IMR-90 (cell line): ENCODE measurements around the gene RALA. TPM values are rescaled to one million over a fixed set of nuclear protein-coding genes. Genes with fewer than 3 reads are reported as not detected.

ENCODE experiments used
- ATAC-seq: fragments of 200-7000 bp; cut with Tn5 transposase; 2 replicates; pipeline ENCODE4 v1.9.1; 2020; ENCODE audit warnings: low read depth, mild to moderate bottlenecking, moderate library complexity
- BruUV-seq: library from RNA; stranded (reverse); fragments of 400-500 nt; replicated peaks from 2 replicates; lab custom pipeline; 2021; lab: Mats Ljungman, UMichigan
- CTCF ChIA-PET: fragments of 300-600 bp; formaldehyde crosslinking; extraction: SDS; loops from one replicate; lab custom pipeline; 2021; ENCODE audit warnings: antibody characterized with exemption; lab: Yijun Ruan, JAX
- POLR2A ChIA-PET: fragments of 300-600 bp; sonication (Branson Sonifier 250); formaldehyde crosslinking; loops from one replicate; lab custom pipeline; 2022; ENCODE audit warnings: antibody characterized with exemption; ENCODE audit not compliant: unreplicated experiment; lab: Charles Lee
- DNase-seq: peaks from one replicate; pipeline ENCODE4 v3.0.0; 2013
- H2AFZ ChIP-seq: replicated peaks from 2 replicates; pipeline ENCODE3; 2013; ENCODE audit warnings: low read length, mild to moderate bottlenecking; ENCODE audit not compliant: poor library complexity
- H2AK5ac ChIP-seq: 2 replicates; pipeline ENCODE4 v1.6.1; 2013; ENCODE audit warnings: low read depth, low read length, inconsistent platforms
- H2AK9ac ChIP-seq: replicated peaks from 2 replicates; pipeline ENCODE3; 2013; ENCODE audit warnings: mild to moderate bottlenecking, low read depth, low read length, moderate library complexity; ENCODE audit not compliant: poor library complexity
- H2BK120ac ChIP-seq: 2 replicates; pipeline ENCODE4 v1.6.1; 2013; ENCODE audit warnings: low read depth, low read length, inconsistent platforms
- H2BK15ac ChIP-seq: 3 replicates; pipeline ENCODE4 v1.6.1; 2013; ENCODE audit warnings: low read depth, low read length, inconsistent platforms
- H2BK20ac ChIP-seq: 2 replicates; pipeline ENCODE4 v1.6.1; 2013; ENCODE audit warnings: low read depth, mild to moderate bottlenecking, inconsistent platforms, low read length, moderate library complexity
- H2BK5ac ChIP-seq: 2 replicates; pipeline ENCODE4 v1.6.1; 2013; ENCODE audit warnings: mild to moderate bottlenecking, low read depth, low read length, inconsistent platforms; ENCODE audit not compliant: poor library complexity, severe bottlenecking
- H3K14ac ChIP-seq: replicated peaks from 2 replicates; pipeline ENCODE4 v1.6.1; 2013; ENCODE audit warnings: low read depth, low read length, inconsistent platforms
- H3K18ac ChIP-seq: 2 replicates; pipeline ENCODE4 v1.6.1; 2013; ENCODE audit warnings: low read depth, low read length, control low read depth
- H3K23ac ChIP-seq: 2 replicates; pipeline ENCODE4 v1.6.1; 2013; ENCODE audit warnings: low read depth, low read length, inconsistent platforms
- H3K27ac ChIP-seq: 2 replicates; pipeline ENCODE4 v1.5.1; 2013; ENCODE audit warnings: mild to moderate bottlenecking, control low read depth, low read length; ENCODE audit not compliant: insufficient read depth
- H3K27me3 ChIP-seq: 2 replicates; pipeline ENCODE4 v1.6.1; 2013; ENCODE audit warnings: low read length; ENCODE audit not compliant: control insufficient read depth, insufficient read depth
- H3K36me3 ChIP-seq: 2 replicates; pipeline ENCODE4 v1.6.1; 2013; ENCODE audit warnings: low read length, mixed read lengths; ENCODE audit not compliant: control insufficient read depth, insufficient read depth
- H3K4ac ChIP-seq: 2 replicates; pipeline ENCODE4 v1.6.1; 2013; ENCODE audit warnings: low read depth, low read length, inconsistent platforms
- H3K4me1 ChIP-seq: 2 replicates; pipeline ENCODE4 v1.6.1; 2013; ENCODE audit warnings: low read length, mixed read lengths; ENCODE audit not compliant: control insufficient read depth, insufficient read depth
- H3K4me2 ChIP-seq: 2 replicates; pipeline ENCODE4 v1.6.1; 2013; ENCODE audit warnings: low read depth, mild to moderate bottlenecking, control low read depth, low read length, moderate library complexity
- H3K4me3 ChIP-seq: 2 replicates; pipeline ENCODE4 v1.5.1; 2013; ENCODE audit warnings: low read depth, mild to moderate bottlenecking, control low read depth, low read length, moderate library complexity; ENCODE audit not compliant: insufficient read depth
- H3K56ac ChIP-seq: 2 replicates; pipeline ENCODE4 v1.6.1; 2013; ENCODE audit warnings: low read length, inconsistent platforms; ENCODE audit not compliant: insufficient read depth; ENCODE audit errors: extremely low read depth
- H3K79me1 ChIP-seq, 2 experiments: 2 replicates each; pipeline ENCODE4 v1.6.1; 2013; ENCODE audit warnings: low read length in 2 of 2, inconsistent platforms in 1 of 2, low read depth in 1 of 2
- H3K9ac ChIP-seq: 2 replicates; pipeline ENCODE4 v1.6.1; 2013; ENCODE audit warnings: low read depth, low read length, control low read depth
- H3K9me1 ChIP-seq: 2 replicates; pipeline ENCODE4 v1.6.1; 2013; ENCODE audit warnings: low read length, inconsistent platforms; ENCODE audit not compliant: insufficient read depth
- H3K9me3 ChIP-seq: 2 replicates; pipeline ENCODE4 v1.6.1; 2013; ENCODE audit warnings: low read length; ENCODE audit not compliant: control insufficient read depth, insufficient read depth
- H4K20me1 ChIP-seq: 2 replicates; pipeline ENCODE4 v1.6.1; 2013; ENCODE audit warnings: low read length, inconsistent platforms; ENCODE audit not compliant: insufficient read depth
- H4K5ac ChIP-seq: 2 replicates; pipeline ENCODE4 v1.6.1; 2013; ENCODE audit warnings: mild to moderate bottlenecking, low read depth, low read length, control low read depth
- H4K8ac ChIP-seq, 2 experiments: 2 replicates each; pipeline ENCODE4 v1.6.1; 2013; ENCODE audit warnings: low read depth in 2 of 2, low read length in 2 of 2, control low read depth in 1 of 2, inconsistent platforms in 1 of 2
- H4K91ac ChIP-seq: 2 replicates; pipeline ENCODE4 v1.6.1; 2013; ENCODE audit warnings: low read depth, low read length, inconsistent platforms; ENCODE audit not compliant: insufficient read depth
- BHLHE40 ChIP-seq: fragments of 150-350 bp; IDR thresholded peaks from 2 replicates; pipeline ENCODE4 v1.6.1; 2016; ENCODE audit warnings: mild to moderate bottlenecking, low read depth, low read length
- CHD1 ChIP-seq: IDR thresholded peaks from 2 replicates; pipeline ENCODE4 v1.6.1; 2012; ENCODE audit warnings: low read depth, low read length, improper control_type of control experiment
- FOS ChIP-seq: fragments of 150-350 bp; IDR thresholded peaks from 2 replicates; pipeline ENCODE4 v1.6.1; 2016; ENCODE audit warnings: low read depth, low read length
- MAZ ChIP-seq: IDR thresholded peaks from 2 replicates; pipeline ENCODE4 v1.6.1; 2012; ENCODE audit warnings: low read depth, mild to moderate bottlenecking, low read length, improper control_type of control experiment, moderate library complexity, borderline replicate concordance
- MXI1 ChIP-seq: IDR thresholded peaks from 2 replicates; pipeline ENCODE4 v1.6.1; 2012; ENCODE audit warnings: low read depth, mild to moderate bottlenecking, low read length, moderate library complexity, borderline replicate concordance
- NFE2L2 ChIP-seq: fragments of 150-350 bp; IDR thresholded peaks from 2 replicates; pipeline ENCODE4 v1.6.1; 2016; ENCODE audit warnings: low read depth, mild to moderate bottlenecking, low read length
- POLR2A ChIP-seq: IDR thresholded peaks from 2 replicates; pipeline ENCODE4 v1.6.1; 2012; ENCODE audit warnings: mild to moderate bottlenecking, low read depth, low read length
- RAD21 ChIP-seq: IDR thresholded peaks from 2 replicates; pipeline ENCODE4 v1.6.1; 2012; ENCODE audit warnings: low read length, improper control_type of control experiment
- SMC3 ChIP-seq: fragments of 150-350 bp; IDR thresholded peaks from 2 replicates; pipeline ENCODE4 v1.6.1; 2016; ENCODE audit warnings: low read depth, mild to moderate bottlenecking, antibody characterized with exemption, low read length, moderate library complexity
- WGBS, 2 experiments: methylation state at CpG; one replicate each; pipeline versions ENCODE4 v1.1.5 to v1.1.7; 2013; ENCODE audit warnings: missing lambda C conversion rate in 2 of 2; ENCODE audit not compliant: insufficient read length in 1 of 2; ENCODE audit errors: extremely low coverage in 2 of 2; 5-methylcytosine and 5-hydroxymethylcytosine counted together
- dilution Hi-C: fragments of 300-500 bp; cut with HindIII; formaldehyde crosslinking; loops from one replicate; pipeline ENCODE4 v1.14.3; 2018; ENCODE audit warnings: low sequenced_read_pairs; ENCODE audit not compliant: unreplicated experiment
- in situ Hi-C: fragments of 300-500 bp; cut with MboI; formaldehyde crosslinking; loops from 3 replicates; pipeline ENCODE4 v1.14.3; 2019; ENCODE audit warnings: low sequenced_read_pairs, inconsistent platforms, mixed read lengths
- intact Hi-C: fragments of 100-400 bp; cut with micrococcal nuclease; formaldehyde crosslinking; loops from 2 replicates; pipeline ENCODE4 v1.10.0; 2022
- polyA plus RNA-seq, 3 experiments: library from polyadenylated mRNA; depleted of rRNA; stranded (reverse); fragments of >200 nt; gene quantifications; 2 replicates each; pipeline ENCODE4 v1.2.3, GENCODE V29; 2012; ENCODE audit warnings: low replicate concordance in 1 of 3
- total RNA-seq: library from RNA; depleted of rRNA; stranded (reverse); fragments of >200 nt; gene quantifications from 2 replicates; pipeline ENCODE4 v1.2.3, GENCODE V29; 2012
- TF ChIP-seq, protein P1 (sequence below): conservative IDR thresholded peaks from 2 replicates; pipeline ENCODE4 v1.5.1; 2012; ENCODE audit warnings: mild to moderate bottlenecking, low read depth, low read length, improper control_type of control experiment
- TF ChIP-seq, protein P2 (sequence below): fragments of 150-350 bp; IDR thresholded peaks from 2 replicates; pipeline ENCODE4 v1.6.1; 2017; ENCODE audit warnings: mild to moderate bottlenecking, antibody characterized with exemption, low read length, low read depth
- TF ChIP-seq, protein P3 (sequence below): fragments of 150-350 bp; IDR thresholded peaks from 2 replicates; pipeline ENCODE4 v1.6.1; 2016; ENCODE audit warnings: low read depth, mild to moderate bottlenecking, low read length, moderate library complexity, borderline replicate concordance

Gene RALA
- total and polyA plus RNA-seq, 2 of the 4 experiments (the other 2 are of a cell fraction) = 7.7 to 20.5 TPM

DNA sequence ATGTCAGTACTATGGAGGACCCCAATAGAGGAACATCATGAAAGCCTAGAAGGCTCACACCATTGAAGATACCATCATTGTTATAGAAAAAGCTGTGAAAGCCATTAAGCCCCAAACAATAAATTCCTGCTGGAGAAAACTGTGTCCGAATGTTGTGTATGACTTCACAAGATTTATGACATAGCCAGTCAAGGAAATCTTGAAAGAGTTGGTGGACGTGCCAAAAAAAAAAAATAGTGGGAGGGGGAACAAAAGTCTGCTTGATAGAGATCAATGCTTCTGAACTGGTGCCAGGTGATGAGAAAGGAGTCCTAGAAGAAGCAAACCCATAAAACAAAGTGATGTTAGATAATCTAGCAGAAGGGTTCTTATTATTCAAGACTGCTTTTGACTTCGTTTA is 41.2 kb downstream of the RALA start:
- TF ChIP-seq CHD1 (no peak), MXI1 (no peak), MAZ (no peak), POLR2A (no peak), FOS (no peak), NFE2L2 (no peak), BHLHE40 (no peak), RAD21 (no peak), SMC3 (no peak)
- TF ChIP-seq, protein P1, sequence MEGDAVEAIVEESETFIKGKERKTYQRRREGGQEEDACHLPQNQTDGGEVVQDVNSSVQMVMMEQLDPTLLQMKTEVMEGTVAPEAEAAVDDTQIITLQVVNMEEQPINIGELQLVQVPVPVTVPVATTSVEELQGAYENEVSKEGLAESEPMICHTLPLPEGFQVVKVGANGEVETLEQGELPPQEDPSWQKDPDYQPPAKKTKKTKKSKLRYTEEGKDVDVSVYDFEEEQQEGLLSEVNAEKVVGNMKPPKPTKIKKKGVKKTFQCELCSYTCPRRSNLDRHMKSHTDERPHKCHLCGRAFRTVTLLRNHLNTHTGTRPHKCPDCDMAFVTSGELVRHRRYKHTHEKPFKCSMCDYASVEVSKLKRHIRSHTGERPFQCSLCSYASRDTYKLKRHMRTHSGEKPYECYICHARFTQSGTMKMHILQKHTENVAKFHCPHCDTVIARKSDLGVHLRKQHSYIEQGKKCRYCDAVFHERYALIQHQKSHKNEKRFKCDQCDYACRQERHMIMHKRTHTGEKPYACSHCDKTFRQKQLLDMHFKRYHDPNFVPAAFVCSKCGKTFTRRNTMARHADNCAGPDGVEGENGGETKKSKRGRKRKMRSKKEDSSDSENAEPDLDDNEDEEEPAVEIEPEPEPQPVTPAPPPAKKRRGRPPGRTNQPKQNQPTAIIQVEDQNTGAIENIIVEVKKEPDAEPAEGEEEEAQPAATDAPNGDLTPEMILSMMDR = no peak
- TF ChIP-seq, protein P2, sequence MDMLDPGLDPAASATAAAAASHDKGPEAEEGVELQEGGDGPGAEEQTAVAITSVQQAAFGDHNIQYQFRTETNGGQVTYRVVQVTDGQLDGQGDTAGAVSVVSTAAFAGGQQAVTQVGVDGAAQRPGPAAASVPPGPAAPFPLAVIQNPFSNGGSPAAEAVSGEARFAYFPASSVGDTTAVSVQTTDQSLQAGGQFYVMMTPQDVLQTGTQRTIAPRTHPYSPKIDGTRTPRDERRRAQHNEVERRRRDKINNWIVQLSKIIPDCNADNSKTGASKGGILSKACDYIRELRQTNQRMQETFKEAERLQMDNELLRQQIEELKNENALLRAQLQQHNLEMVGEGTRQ = no peak
- TF ChIP-seq, protein P3, sequence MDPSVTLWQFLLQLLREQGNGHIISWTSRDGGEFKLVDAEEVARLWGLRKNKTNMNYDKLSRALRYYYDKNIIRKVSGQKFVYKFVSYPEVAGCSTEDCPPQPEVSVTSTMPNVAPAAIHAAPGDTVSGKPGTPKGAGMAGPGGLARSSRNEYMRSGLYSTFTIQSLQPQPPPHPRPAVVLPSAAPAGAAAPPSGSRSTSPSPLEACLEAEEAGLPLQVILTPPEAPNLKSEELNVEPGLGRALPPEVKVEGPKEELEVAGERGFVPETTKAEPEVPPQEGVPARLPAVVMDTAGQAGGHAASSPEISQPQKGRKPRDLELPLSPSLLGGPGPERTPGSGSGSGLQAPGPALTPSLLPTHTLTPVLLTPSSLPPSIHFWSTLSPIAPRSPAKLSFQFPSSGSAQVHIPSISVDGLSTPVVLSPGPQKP = no peak
- ChIA-PET POLR2A (no interaction called here), CTCF (no interaction called here)
- Histone ChIP-seq H2AK5ac (no peak overlapping the region), H3K4me3 (no peak overlapping the region), H3K79me1 (peaks cover 44 to 80% of the 10 kb centered on the region in 2 experiments), H2BK20ac (no peak overlapping the region), H2BK5ac (no peak overlapping the region), H3K4ac (no peak overlapping the region), H3K27me3 (no peaks in the 10 kb centered on the region), H3K27ac (no peak overlapping the region), H3K9ac (no peak overlapping the region), H2AK9ac (no peak overlapping the region), H3K4me2 (no peak overlapping the region), H3K36me3 (peaks cover 6% of the 10 kb centered on the region), H2BK15ac (no peak overlapping the region), H4K5ac (0 out of 2 replicates have a peak overlapping the region, but pooled peaks have one; percentile 26), H2BK120ac (no peak overlapping the region), H4K91ac (no peak overlapping the region), H3K4me1 (peaks cover 3% of the 10 kb centered on the region), H4K20me1 (peaks cover 35% of the 10 kb centered on the region), H3K9me1 (no peaks in the 10 kb centered on the region), H3K23ac (no peak overlapping the region), H3K18ac (no peak overlapping the region), H2AFZ (no peak overlapping the region), H4K8ac (no peak overlapping the region), H3K56ac (no peak overlapping the region), H3K9me3 (no peaks in the 10 kb centered on the region), H3K14ac (no peak overlapping the region)
- DNase-seq = no peak
- intact Hi-C loops (no loop called here), in situ Hi-C loops (no loop called here), dilution Hi-C loops (no loop called here)
- no peak for ATAC-seq
- no TSS peak for BruUV-seq
- no CpG with 5 or more reads among the region's 3 CpGs for WGBS, 2 experiments
